AG08395 (cell line): ENCODE measurements around the gene CFAP20DC.
"Not testable (repeated sequence)": the region's sequence is repeated elsewhere in the genome, so short reads cannot be mapped to it uniquely, and the experiment has no call there.

ENCODE experiments used
- DNase-seq: peaks from one replicate; pipeline ENCODE4 v3.0.0; 2012; ENCODE audit warnings: mixed read lengths, low spot score

The CFAP20DC gene

DNA sequence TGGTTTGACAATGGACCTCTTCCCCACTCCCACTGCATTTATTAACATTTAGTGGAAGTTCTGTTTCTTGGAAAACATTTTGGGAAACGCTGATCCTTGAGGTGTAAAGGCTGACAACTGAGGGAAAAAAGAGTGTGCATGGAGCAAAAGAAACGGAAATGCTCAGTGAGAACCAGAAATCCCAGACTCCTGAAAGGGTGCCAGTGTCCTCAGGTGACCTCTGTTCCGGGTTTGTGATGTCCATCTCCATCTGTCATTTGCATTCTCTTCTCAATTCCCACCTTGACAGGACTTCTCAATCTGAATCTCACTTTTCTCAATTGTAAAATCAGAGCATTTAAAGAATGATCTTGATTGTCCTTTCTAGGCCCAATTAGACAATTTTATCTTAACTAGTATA lies 312.2 kb downstream of the CFAP20DC start:
- no peak for DNase-seq

DNA sequence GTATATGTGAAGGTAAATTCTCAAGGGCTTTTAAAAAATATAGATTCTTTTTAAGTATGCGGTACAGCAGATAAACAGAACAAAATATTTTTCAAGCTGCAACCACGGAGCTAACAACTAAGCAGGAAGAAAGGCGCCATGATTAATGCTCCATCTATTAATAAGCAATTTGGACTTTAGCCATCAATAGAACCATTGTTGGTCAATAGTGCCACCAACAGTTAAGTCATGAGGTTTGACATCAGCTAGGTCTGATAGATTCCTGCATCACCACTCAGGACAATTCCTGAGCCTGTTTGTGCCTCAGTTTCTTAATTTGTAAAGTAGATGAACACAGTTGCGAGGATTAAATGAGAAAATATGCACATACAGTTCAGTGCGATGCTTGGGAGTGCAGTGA lies 318.2 kb downstream of the CFAP20DC start:
- DNase-seq = no peak

DNA sequence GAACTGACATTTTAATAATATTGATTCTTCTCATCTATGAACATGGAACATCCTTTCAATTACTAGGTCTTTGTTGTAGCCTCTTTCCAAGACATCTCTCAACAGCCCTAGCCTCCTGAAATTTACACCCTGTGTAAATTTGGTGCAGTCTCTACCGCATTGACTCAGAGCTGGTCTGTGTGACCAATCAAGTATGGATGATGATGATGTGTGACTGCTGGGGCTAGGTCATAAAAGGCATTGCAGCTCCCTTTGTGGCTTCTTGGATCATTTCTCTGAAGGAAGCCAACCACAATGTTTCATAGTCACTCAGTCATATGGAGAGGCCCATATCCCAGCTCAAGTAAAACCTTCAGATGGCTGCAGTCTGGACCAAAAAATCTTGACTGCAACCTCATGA lies 321.1 kb downstream of the CFAP20DC start:
- DNase-seq = no peak

- DNase-seq = no peak
These were observed 324.4 kb downstream of the CFAP20DC start for GRCh38 chr3:58725326-58725853.

DNA sequence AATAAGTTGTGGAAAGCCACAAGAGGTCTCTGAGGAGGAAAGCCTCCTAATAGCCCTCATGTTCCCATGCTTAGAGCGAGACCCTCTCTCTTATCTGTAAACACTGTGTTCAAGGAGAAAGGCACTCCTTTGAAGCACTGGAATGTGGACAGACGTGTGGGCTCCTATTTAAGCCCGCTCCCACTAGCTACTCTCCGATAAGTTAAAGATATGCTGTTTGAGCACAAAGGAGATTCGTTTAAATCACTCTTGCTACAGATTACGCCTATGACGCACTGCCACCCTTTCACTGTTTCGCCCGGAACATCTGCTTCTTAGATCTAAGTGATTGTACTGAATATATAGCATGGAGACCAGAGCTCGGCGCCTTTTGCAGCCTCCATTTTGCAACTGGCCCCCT lies 325.5 kb downstream of the CFAP20DC start:
- no peak for DNase-seq

DNA sequence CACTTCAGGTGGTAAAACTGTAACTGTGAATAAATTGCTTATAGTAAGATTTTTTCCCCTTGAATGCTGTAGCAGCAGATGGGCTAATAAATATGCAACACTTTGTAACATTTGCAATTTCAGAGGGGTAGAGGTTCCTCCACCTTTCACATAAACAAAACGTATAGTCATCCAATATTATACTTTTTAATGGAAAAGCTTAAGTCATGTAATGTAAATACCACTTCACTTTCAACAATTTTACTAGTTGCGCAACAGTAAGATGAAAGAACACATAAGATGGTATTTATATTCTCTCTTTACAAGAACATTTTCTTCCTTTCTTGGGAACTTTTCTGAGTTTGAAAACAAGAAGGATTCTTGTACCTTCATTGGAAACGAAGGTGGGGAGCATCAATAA lies 326.7 kb downstream of the CFAP20DC start:
- no peak for DNase-seq

DNA sequence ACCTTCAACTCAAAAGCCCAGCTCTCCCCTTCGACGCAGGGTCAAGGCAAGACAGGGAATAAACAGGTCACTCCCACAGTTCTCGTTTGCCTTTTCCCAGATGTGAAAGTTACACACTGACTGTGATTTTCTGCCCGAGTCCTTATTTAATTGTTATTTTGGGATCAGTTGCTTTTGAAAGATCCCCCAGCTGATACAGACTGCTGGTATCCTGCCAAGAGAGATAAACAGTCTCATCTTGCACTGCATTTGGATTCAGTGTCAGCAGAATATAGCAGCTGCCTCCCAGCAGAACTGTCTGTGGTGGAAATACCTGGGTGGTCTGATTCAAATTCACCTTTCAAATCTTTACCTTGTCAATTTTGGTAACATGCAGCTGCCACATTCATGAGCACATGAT lies 327.3 kb downstream of the CFAP20DC start:
- no peak for DNase-seq

GRCh38 chr3:58720526-58720925 lies 329.3 kb downstream of the CFAP20DC start:
- DNase-seq = no peak

DNA sequence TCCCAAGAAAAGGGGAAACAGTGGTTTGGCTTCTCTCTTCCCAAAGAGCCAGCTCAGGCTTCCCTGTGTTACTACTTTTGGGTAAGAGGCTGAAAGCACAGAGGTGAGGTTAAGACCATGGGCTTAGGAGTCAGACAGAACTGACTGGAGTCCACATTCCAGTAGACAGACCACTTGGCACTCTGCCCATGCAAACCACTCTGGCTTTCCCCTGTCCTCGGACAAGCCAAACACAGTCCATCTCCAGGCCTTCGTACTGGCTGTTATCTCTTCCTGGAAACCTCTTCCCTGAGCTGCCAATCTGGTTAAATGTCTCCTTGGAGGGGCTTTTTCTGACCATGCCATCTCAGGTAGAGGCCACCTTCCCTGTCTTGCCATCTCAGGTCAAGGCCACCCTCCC lies 330.1 kb downstream of the CFAP20DC start:
- no peak for DNase-seq

GRCh38 chr3:58713715-58714401 lies 336.0 kb downstream of the CFAP20DC start:
- no peak for DNase-seq

GRCh38 chr3:58711871-58712270 lies 338.0 kb downstream of the CFAP20DC start:
- DNase-seq = no peak

GRCh38 chr3:58708983-58709382 lies 340.8 kb downstream of the CFAP20DC start:
- not testable (repeated sequence) for DNase-seq

GRCh38 chr3:58708116-58708791 lies 341.6 kb downstream of the CFAP20DC start:
- DNase-seq = no peak

GRCh38 chr3:58707390-58707930 lies 342.4 kb downstream of the CFAP20DC start:
- DNase-seq = no peak

GRCh38 chr3:58706395-58707167 lies 343.2 kb downstream of the CFAP20DC start:
- DNase-seq = no peak

DNA sequence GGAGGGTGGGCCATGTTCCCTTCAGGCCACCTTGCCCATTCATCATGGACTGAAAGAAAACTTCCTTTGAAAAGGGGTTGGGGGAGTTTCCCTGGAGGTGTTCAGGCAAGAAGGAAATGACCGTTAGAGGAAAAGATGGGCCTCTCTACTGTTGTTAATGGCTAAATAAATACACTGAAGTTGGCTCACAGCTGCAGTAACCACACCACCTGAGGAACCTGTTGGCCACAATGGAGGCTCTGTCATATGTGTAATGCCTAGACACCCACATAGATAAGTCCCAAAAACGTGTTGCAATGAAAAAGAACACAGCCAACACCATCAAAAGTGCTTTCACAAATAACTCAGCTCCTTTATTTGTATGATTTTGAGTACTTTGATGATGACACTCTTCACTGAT lies 345.1 kb downstream of the CFAP20DC start:
- no peak for DNase-seq

DNA sequence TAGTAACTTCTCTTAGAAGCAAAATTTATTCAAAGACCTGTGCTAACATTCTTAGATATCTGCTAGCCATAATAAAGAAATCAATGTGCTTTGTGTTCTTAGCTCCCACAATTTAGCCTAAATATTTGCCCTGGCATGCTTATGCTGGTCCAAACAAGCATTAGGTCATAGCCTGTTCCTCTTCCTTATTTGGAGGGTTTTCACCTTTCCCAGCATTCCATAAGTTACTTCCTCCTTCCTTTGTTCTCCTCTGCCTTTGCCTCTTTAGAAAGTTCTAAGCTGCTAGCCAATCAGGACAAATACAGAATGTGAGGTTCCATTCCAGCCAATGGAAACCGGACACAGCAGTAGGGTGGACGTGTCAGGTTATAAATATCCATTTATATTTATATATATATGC lies 345.5 kb downstream of the CFAP20DC start:
- not testable (repeated sequence) for DNase-seq

DNA sequence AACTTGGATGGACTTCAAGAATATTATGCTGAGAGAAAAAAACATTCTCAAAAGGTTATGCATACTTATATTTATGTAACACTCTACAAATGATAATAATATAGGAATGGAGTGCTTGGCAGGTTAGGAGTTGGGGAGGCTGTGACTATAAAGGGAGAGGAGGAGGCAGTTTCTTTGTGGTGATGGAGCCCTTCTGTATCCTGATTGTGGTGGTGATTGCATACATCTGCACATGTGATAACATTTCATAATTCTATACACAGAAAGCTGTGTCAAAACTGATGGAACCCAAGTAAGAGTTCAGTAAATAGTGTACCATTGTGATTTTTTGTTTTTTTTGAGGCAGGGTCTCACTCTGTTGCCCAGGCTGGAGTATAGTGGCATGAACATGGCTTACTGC lies 351.6 kb downstream of the CFAP20DC start:
- DNase-seq = no peak

DNA sequence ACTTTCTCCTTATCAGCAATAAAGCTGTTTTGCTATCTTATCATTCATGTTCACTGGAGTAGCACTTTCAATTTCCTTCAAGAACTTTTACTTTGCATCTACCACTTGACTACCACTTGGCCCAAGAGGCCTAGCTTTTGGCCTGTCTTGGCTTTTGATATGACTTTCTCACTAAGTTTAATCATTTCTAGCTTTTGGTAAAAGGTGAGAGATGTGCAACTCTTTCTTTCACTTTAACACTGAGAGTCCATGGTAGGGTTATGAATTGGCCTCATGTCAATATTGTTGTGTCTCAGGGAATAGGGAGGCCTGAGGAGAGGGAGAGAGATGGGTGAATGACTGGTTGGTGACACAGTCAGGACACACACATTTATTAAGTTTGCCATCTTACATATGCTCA lies 352.3 kb downstream of the CFAP20DC start:
- DNase-seq = no peak

DNA sequence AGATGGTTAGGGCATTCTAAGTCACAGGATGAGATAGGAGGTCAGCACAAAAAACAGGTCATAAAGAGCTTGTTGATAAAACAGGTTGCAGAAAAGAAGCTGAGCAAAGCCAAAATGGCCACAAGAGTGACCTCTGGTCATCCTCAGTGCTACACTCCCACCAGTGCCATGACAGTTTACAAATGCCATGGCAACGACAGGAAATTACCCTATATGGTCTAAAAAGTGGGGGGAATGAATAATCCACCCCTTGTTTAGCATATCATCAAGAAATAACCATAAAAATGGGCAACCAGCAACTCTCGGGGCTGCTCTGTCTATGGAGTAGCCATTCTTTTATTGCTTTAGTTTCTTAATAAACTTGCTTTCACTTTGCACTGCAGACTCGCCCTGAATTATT lies 353.0 kb downstream of the CFAP20DC start:
- DNase-seq = not testable (repeated sequence)

GRCh38 chr3:58696093-58696492 lies 353.7 kb downstream of the CFAP20DC start:
- DNase-seq = no peak

DNA sequence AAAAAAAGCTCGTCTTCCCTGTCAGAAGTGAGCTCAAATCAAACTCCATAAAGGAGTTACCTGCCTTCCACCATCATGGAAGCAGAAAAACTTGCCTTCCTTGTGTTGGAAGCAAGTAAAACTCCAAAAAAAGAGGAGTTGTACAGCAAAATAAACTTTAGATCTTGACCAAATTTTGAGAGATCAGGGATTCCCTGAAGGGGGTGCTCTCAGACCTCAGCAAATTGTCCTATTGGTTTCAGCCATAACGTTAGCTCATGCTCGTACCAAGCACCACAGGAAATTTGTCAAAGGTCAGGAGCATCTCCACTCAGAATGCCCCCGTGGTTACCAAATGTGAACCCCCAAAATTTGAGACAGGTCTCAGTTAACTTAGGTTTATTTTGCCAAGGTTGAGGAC lies 354.5 kb downstream of the CFAP20DC start:
- not testable (repeated sequence) for DNase-seq
